Measurements from ENCODE around the gene NMRK1.

NMRK1 gene

GRCh38 chr9:75130172-75130571 lies 42.2 kb upstream of the NMRK1 start:
- DNase-seq (ENCODE audit: low read depth in 2 of 2) = no peak
- H3K4me3 ChIP-seq (replicated peaks in 1 of 2; ENCODE audit: low read depth in 2 of 2, low read length in 2 of 2) = no peak overlapping the region
- no peak for TF ChIP-seq CTCF (IDR thresholded peaks at IDR 0.05; ENCODE audit: low read depth, low read length)

DNA sequence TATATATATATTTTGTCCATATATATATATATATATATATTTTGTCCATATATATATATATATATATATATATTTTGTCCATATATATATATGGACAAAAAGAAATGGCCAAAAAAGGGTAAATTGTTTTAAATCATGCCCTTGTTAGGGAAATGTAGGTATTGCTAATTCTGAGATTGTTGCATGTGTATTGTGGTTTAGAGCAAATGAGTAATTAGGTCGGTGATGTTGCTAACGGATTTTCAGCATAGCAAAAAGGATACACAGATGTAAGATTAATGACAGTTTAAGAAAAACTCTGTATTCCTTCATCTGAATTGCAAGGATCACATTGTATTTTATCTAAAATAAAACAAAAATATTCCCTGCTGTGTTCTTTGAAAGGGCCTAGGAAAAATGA lies 40.6 kb upstream of the NMRK1 start:
- DNase-seq (ENCODE audit: low read depth in 2 of 2) = no peak
- TF ChIP-seq CTCF (IDR thresholded peaks at IDR 0.05; ENCODE audit: low read depth, low read length) = no peak
- H3K4me3 ChIP-seq (replicated peaks in 1 of 2; ENCODE audit: low read depth in 2 of 2, low read length in 2 of 2) = no peak overlapping the region

GRCh38 chr9:75123696-75124095 lies 35.7 kb upstream of the NMRK1 start:
- no peak for TF ChIP-seq CTCF (IDR thresholded peaks at IDR 0.05; ENCODE audit: low read depth, low read length)

GRCh38 chr9:75121914-75122558 lies 34.1 kb upstream of the NMRK1 start:
- no peak overlapping the region for H3K4me3 ChIP-seq (replicated peaks in 1 of 2; ENCODE audit: low read depth in 2 of 2, low read length in 2 of 2)
- no peak for DNase-seq (ENCODE audit: low read depth in 2 of 2)
- no peak for TF ChIP-seq CTCF (IDR thresholded peaks at IDR 0.05; ENCODE audit: low read depth, low read length)

More at GRCh38 chr9:75123696-75124095, 35.7 kb upstream of the NMRK1 start:
- H3K4me3 ChIP-seq (replicated peaks in 1 of 2; ENCODE audit: low read depth in 2 of 2, low read length in 2 of 2) = no peak overlapping the region
- no peak for DNase-seq (ENCODE audit: low read depth in 2 of 2)

- H3K4me3 ChIP-seq (replicated peaks in 1 of 2; ENCODE audit: low read depth in 2 of 2, low read length in 2 of 2) = no peak overlapping the region
- no peak for DNase-seq (ENCODE audit: low read depth in 2 of 2)
- TF ChIP-seq CTCF (IDR thresholded peaks at IDR 0.05; ENCODE audit: low read depth, low read length) = no peak
Measured at GRCh38 chr9:75120686-75121085, 32.7 kb upstream of the NMRK1 start.

DNA sequence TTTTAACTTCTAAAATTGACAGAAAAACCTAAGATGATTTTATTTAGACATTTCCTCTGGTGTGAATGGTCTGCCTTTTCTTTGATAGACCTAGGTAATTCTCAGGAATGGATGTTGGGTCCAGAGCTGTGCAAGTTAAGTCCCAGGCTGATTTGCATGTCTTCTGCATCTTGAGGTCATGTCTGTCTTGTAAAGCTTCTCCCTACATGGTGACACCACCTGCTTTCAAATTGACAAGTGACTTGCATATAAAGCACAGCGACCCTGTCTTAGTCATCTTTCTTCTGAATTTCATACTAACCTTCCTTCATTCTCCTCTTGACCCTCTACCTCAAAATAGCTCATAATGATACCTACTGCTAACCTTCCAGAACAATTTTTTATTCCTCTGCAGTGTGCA lies 29.6 kb upstream of the NMRK1 start:
- no peak for TF ChIP-seq CTCF (IDR thresholded peaks at IDR 0.05; ENCODE audit: low read depth, low read length)
- no peak for DNase-seq (ENCODE audit: low read depth in 2 of 2)
- no peak overlapping the region for H3K4me3 ChIP-seq (replicated peaks in 1 of 2; ENCODE audit: low read depth in 2 of 2, low read length in 2 of 2)

- DNase-seq (ENCODE audit: low read depth in 2 of 2) = no peak
- H3K4me3 ChIP-seq (replicated peaks in 1 of 2; ENCODE audit: low read depth in 2 of 2, low read length in 2 of 2) = no peak overlapping the region
- no peak for TF ChIP-seq CTCF (IDR thresholded peaks at IDR 0.05; ENCODE audit: low read depth, low read length)
Measured at GRCh38 chr9:75116306-75116705, 28.4 kb upstream of the NMRK1 start.

All from cardiac fibroblast (primary cell).